LoVo (cell line): ENCODE measurements around the gene BAD.
A peak's percentile ranks its signal among the peaks of the same experiment; 100 is the strongest.

Source experiments
- DNase-seq: peaks from one replicate; pipeline ENCODE4 v3.0.0-alpha.2; 2016; ENCODE audit warnings: low spot score

The BAD gene

GRCh38 chr11:64275841-64276240 lies 8.6 kb downstream of the BAD start:
- DNase-seq = no peak

- DNase-seq = no peak
These were observed 9.2 kb downstream of the BAD start for GRCh38 chr11:64275031-64275800.

- DNase-seq = peak; percentile 99
These were observed 14.8 kb downstream of the BAD start for GRCh38 chr11:64269540-64270220.

GRCh38 chr11:64268893-64269539 lies 15.4 kb downstream of the BAD start:
- no peak for DNase-seq

- peak; percentile 87 for DNase-seq
These were observed 16.2 kb downstream of the BAD start for GRCh38 chr11:64268025-64268892.

- DNase-seq = no peak
These were observed 17.1 kb downstream of the BAD start for GRCh38 chr11:64267207-64267945.

GRCh38 chr11:64266339-64266738 lies 18.1 kb downstream of the BAD start:
- DNase-seq = no peak

GRCh38 chr11:64265176-64266160 lies 19.0 kb downstream of the BAD start:
- no peak for DNase-seq

- no peak for DNase-seq
These were observed 20.1 kb downstream of the BAD start for GRCh38 chr11:64264371-64264852.

GRCh38 chr11:64263947-64264317 lies 20.5 kb downstream of the BAD start:
- no peak for DNase-seq

GRCh38 chr11:64263021-64263946 lies 21.2 kb downstream of the BAD start:
- DNase-seq = no peak

GRCh38 chr11:64262271-64263002 lies 22.0 kb downstream of the BAD start:
- DNase-seq = no peak

- DNase-seq = no peak
These were observed 22.8 kb downstream of the BAD start for GRCh38 chr11:64261556-64262080.

GRCh38 chr11:64260147-64260708 lies 24.2 kb downstream of the BAD start:
- no peak for DNase-seq

GRCh38 chr11:64259533-64260067 lies 24.9 kb downstream of the BAD start:
- no peak for DNase-seq

- no peak for DNase-seq
These were observed 25.4 kb downstream of the BAD start for GRCh38 chr11:64258946-64259532.

GRCh38 chr11:64258356-64258755 lies 26.1 kb downstream of the BAD start:
- DNase-seq = no peak
